Measurements from ENCODE around the gene PRPF6. TPM values are rescaled to one million over a fixed set of nuclear protein-coding genes. Genes with fewer than 3 reads are reported as not detected.

The PRPF6 gene
- total and polyA plus RNA-seq, 2 of the 13 experiments (the other 11 are each of a cell fraction or from before 2014, with no cell fraction given) = 63.7 to 101 TPM

- TF ChIP-seq FUBP1 (CRISPR knock-in tag; IDR thresholded peaks at IDR 0.05; ENCODE audit: borderline replicate concordance) (no peak), PHF5A (CRISPR knock-in tag; IDR thresholded peaks at IDR 0.05; ENCODE audit: low read depth, unreplicated experiment) (no peak), ZNF609 (CRISPR knock-in tag; IDR thresholded peaks at IDR 0.05; ENCODE audit: borderline replicate concordance) (no peak), NRL (CRISPR knock-in tag; IDR thresholded peaks at IDR 0.05; ENCODE audit: borderline replicate concordance) (no peak), ZFP41 (CRISPR knock-in tag; IDR thresholded peaks at IDR 0.05; ENCODE audit: borderline replicate concordance) (0 out of 2 replicates have a peak, but pooled peaks have one; percentile 55), ZNF580 (CRISPR knock-in tag; IDR thresholded peaks at IDR 0.05; ENCODE audit: borderline replicate concordance, low read depth) (0 out of 2 replicates have a peak, but pooled peaks have one; percentile 26), ZNF512 (CRISPR knock-in tag; IDR thresholded peaks at IDR 0.05) (no peak), PREB (CRISPR knock-in tag; IDR thresholded peaks at IDR 0.05) (no peak), ZNF468 (CRISPR knock-in tag; IDR thresholded peaks at IDR 0.05) (no peak), TMF1 (CRISPR knock-in tag; IDR thresholded peaks at IDR 0.05; ENCODE audit: low read depth) (peak; percentile 41), KLF15 (CRISPR knock-in tag; IDR thresholded peaks at IDR 0.05; ENCODE audit: borderline replicate concordance) (no peak), CAMTA2 (CRISPR knock-in tag; IDR thresholded peaks at IDR 0.05; ENCODE audit: borderline replicate concordance) (peak; percentile 80; the same call in 1 of the 2 replicates), HBP1 (CRISPR knock-in tag; IDR thresholded peaks at IDR 0.05; ENCODE audit: low read depth) (no peak), AHR (CRISPR knock-in tag; IDR thresholded peaks at IDR 0.05) (no peak), ARHGAP35 (CRISPR knock-in tag; IDR thresholded peaks at IDR 0.05; ENCODE audit: borderline replicate concordance) (no peak), ZNF577 (CRISPR knock-in tag; IDR thresholded peaks at IDR 0.05; ENCODE audit: borderline replicate concordance, low read depth) (no peak)
These were observed 98.5 kb downstream of the PRPF6 start, which contains the start of gene RGS19 (continued) for GRCh38 chr20:64079273-64080012.

Data from HepG2 (cell line).